Prostate gland (tissue), 2 donors: Measurements from ENCODE around the gene KASH5.

Experiments used
- CTCF ChIP-seq, 4 experiments: fragments of 200-600 bp in 2 of 4; fragments of 450-650 bp in 2 of 4; sonication (generic) in 2 of 4; IDR thresholded peaks; 1 replicate in 3 of 4; 2 replicates in 1 of 4; pipeline ENCODE4 v1.5.1; 2016 to 2019; ENCODE audit warnings: antibody characterized with exemption in 4 of 4, mild to moderate bottlenecking in 2 of 4, moderate library complexity in 2 of 4
- POLR2A ChIP-seq: fragments of 450-650 bp; IDR thresholded peaks from one replicate; pipeline ENCODE4 v1.6.1; 2016; ENCODE audit warnings: antibody characterized with exemption, mild to moderate bottlenecking
- POLR2AphosphoS5 ChIP-seq: sonication (generic); formaldehyde crosslinking; IDR thresholded peaks from one replicate; pipeline ENCODE4 v1.6.1; 2017; ENCODE audit warnings: antibody characterized with exemption

GRCh38 chr19:49427339-49427738 is 39.3 kb downstream of the KASH5 start:
- TF ChIP-seq CTCF (IDR thresholded peaks at IDR 0.05): no peak
- TF ChIP-seq POLR2A: no peak
- TF ChIP-seq POLR2AphosphoS5: no peak
